ENCODE data around the gene GIGYF2.

The GIGYF2 gene

DNA sequence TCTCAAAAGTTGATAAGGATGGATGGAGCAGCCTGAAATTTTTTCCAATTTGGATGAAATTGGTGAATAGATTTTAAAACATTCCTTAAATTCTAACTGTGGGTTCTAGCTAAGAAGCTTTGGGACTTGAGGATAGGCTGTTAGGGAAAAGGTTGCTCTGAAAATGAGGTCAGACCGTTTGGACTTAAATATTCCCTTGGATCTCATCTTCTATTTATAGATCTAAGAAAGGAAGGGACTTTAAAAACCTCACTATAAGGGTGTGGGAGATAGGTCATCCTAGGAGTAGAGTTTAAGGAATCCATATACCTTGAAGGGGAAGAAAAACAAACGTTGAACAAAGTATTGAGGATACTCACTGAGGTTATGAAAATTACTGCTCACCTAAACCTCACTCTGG lies 155.5 kb downstream of the GIGYF2 start:
- H3K27ac ChIP-seq (ENCODE audit: low read length), result no peak overlapping the region
- no peaks in the 10 kb centered on the region for H3K4me1 ChIP-seq (ENCODE audit: control insufficient read depth, insufficient read depth, low read length)
- no peak overlapping the region for H3K4me3 ChIP-seq (ENCODE audit: low read length)
- peaks cover 16% of the 10 kb centered on the region for H3K36me3 ChIP-seq (ENCODE audit: control insufficient read depth, insufficient read depth, low read length)
- no peaks in the 10 kb centered on the region for H3K9me3 ChIP-seq (ENCODE audit: control insufficient read depth, insufficient read depth, low read length)
- no peak for DNase-seq (ENCODE audit: low read depth, low spot score)
- no peaks in the 10 kb centered on the region for H3K27me3 ChIP-seq (ENCODE audit: control insufficient read depth, insufficient read depth, low read length)
- WGBS (ENCODE audit: insufficient coverage, insufficient read length), result no CpG with 5 or more reads among the region's 2 CpGs

DNA sequence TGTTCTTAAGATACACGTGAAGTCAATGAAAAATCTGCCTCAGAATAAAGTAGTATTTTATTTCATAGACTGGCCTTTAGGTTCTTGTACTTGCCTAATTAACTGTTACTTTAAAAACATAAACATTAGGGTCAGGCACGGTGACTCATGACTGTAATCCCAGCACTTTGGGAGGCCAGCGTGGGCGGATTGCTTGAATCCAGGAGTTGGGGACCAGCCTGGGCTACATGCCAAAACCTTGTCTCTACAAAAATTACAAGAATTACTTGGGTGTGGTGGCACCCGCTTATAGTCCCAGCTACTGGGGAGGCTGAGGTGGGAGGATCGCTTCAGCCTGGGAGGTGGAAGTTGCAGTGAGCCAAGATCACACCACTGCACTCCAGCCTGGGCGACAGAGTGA lies 157.0 kb downstream of the GIGYF2 start:
- H3K36me3 ChIP-seq (ENCODE audit: control insufficient read depth, insufficient read depth, low read length), result peaks cover 17% of the 10 kb centered on the region
- H3K9me3 ChIP-seq (ENCODE audit: control insufficient read depth, insufficient read depth, low read length), result no peaks in the 10 kb centered on the region
- no peaks in the 10 kb centered on the region for H3K4me1 ChIP-seq (ENCODE audit: control insufficient read depth, insufficient read depth, low read length)
- no peak overlapping the region for H3K27ac ChIP-seq (ENCODE audit: low read length)
- H3K27me3 ChIP-seq (ENCODE audit: control insufficient read depth, insufficient read depth, low read length), result no peaks in the 10 kb centered on the region
- WGBS (ENCODE audit: insufficient coverage, insufficient read length), result no CpG with 5 or more reads among the region's 7 CpGs
- no peak for DNase-seq (ENCODE audit: low read depth, low spot score)
- H3K4me3 ChIP-seq (ENCODE audit: low read length), result no peak overlapping the region

DNA sequence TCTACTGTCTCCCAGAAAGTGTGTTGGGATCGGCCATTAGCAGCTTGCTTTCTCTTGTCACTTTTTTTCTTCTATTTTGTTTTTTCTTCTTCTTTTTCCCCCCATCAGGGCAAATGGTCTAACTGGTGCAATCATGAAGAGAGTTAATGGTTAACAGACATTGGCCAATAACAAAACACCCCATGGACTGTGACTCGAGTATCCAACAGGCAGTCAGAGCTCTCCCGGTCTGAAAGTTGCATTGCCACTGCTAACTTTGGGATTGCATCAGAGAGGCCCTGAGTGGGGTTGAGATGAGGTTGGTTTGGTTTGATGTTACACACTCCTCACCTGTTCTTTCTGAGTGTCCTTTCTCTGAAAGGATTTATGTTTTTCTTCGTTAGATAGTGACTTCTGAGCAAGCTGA lies 160.0 kb downstream of the GIGYF2 start:
- no peak for DNase-seq (ENCODE audit: low read depth, low spot score)
- Histone ChIP-seq H3K27me3 (ENCODE audit: control insufficient read depth, insufficient read depth, low read length) (no peaks in the 10 kb centered on the region), H3K27ac (ENCODE audit: low read length) (no peak overlapping the region), H3K4me1 (ENCODE audit: control insufficient read depth, insufficient read depth, low read length) (no peaks in the 10 kb centered on the region), H3K9me3 (ENCODE audit: control insufficient read depth, insufficient read depth, low read length) (no peaks in the 10 kb centered on the region), H3K36me3 (ENCODE audit: control insufficient read depth, insufficient read depth, low read length) (peaks cover 12% of the 10 kb centered on the region), H3K4me3 (ENCODE audit: low read length) (no peak overlapping the region)
- no CpG with 5 or more reads among the region's 4 CpGs for WGBS (ENCODE audit: insufficient coverage, insufficient read length)

DNA sequence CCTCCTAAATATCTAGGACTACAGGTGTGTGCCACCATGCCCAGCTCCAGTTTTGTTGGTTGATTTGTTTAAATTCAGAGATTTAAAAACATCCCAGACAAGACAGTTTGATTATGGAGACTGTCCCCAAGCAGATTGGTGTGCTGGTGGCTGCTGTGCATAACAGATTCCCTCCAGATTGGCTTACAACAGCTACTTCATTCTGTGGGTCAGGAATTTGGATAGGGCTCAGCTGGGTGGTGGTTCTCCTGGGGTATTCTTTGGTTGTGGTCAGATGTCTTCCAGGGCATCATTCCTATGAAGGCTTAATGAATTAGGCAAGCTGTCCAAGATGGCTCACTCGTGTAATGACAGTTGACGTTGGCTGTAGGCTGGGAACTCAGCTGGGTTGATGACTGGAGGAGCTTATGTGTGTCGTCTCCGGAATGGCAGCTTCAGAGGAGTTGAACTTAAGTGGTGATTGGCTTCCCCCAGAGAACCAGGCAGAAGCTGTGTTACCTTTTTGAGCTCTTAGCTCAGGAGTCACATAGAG lies 162.3 kb downstream of the GIGYF2 start:
- no peak for DNase-seq (ENCODE audit: low read depth, low spot score)
- Histone ChIP-seq H3K27me3 (ENCODE audit: control insufficient read depth, insufficient read depth, low read length) (no peaks in the 10 kb centered on the region), H3K4me1 (ENCODE audit: control insufficient read depth, insufficient read depth, low read length) (no peaks in the 10 kb centered on the region), H3K27ac (ENCODE audit: low read length) (no peak overlapping the region), H3K9me3 (ENCODE audit: control insufficient read depth, insufficient read depth, low read length) (no peaks in the 10 kb centered on the region), H3K36me3 (ENCODE audit: control insufficient read depth, insufficient read depth, low read length) (peaks cover 12% of the 10 kb centered on the region), H3K4me3 (ENCODE audit: low read length) (no peak overlapping the region)
- no CpG with 5 or more reads among the region's 4 CpGs for WGBS (ENCODE audit: insufficient coverage, insufficient read length)

DNA sequence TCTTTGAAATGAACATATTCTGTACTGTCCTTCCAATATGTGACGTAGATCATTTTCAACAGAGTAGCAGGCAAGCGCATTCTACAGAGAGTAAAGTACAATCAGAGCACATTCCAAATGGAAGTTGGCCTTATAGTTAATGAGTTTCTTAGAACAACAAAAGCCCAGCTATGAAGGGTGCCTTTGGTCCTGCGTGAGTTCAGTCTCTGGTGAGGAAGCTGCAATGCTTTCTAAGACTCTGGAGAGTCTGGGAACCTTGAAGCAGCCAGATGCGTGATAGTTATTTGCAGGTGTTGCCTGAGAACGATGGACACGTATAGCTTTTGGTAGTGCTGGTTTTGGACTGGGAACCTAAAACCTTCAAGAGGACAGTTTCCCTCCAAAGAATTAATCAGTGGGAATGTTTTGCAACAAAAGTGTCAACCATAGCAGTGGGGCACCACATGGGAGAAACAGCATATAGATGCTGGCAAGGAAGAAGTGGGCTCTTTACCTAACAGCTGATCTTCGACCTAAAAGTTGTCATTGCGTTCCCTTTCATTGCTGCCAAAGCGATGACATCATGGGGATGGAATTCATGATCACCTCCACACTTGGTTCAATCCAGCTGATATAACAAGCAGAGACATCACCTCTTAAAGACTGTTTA lies 163.6 kb downstream of the GIGYF2 start:
- Histone ChIP-seq H3K27me3 (ENCODE audit: control insufficient read depth, insufficient read depth, low read length) (no peaks in the 10 kb centered on the region), H3K36me3 (ENCODE audit: control insufficient read depth, insufficient read depth, low read length) (peaks cover 12% of the 10 kb centered on the region), H3K27ac (ENCODE audit: low read length) (no peak overlapping the region), H3K4me3 (ENCODE audit: low read length) (no peak overlapping the region), H3K9me3 (ENCODE audit: control insufficient read depth, insufficient read depth, low read length) (no peaks in the 10 kb centered on the region), H3K4me1 (ENCODE audit: control insufficient read depth, insufficient read depth, low read length) (no peaks in the 10 kb centered on the region)
- WGBS (ENCODE audit: insufficient coverage, insufficient read length), result no CpG with 5 or more reads among the region's 9 CpGs
- no peak for DNase-seq (ENCODE audit: low read depth, low spot score)

DNA sequence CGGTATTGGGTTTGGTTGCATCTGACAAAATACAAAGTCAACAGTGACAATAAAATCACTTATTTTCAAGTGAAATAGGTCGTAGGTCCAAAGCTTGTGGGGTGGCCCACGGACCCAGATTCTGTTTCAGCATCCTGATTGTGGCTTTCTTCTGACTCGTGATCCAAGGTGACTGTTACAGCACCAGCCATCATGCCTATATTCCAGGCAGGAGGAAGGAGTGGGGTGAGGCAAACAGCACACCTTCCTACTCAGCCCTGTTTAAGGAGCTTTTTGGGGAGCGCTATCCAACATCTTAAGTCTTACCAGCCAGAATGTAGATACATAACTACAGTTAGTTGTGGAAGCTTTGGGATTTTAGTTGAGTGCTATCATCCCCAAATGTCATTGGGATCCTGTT lies 164.2 kb downstream of the GIGYF2 start:
- H3K4me3 ChIP-seq (ENCODE audit: low read length), result no peak overlapping the region
- DNase-seq (ENCODE audit: low read depth, low spot score), result no peak
- no CpG with 5 or more reads among the region's 5 CpGs for WGBS (ENCODE audit: insufficient coverage, insufficient read length)
- H3K4me1 ChIP-seq (ENCODE audit: control insufficient read depth, insufficient read depth, low read length), result no peaks in the 10 kb centered on the region
- H3K9me3 ChIP-seq (ENCODE audit: control insufficient read depth, insufficient read depth, low read length), result no peaks in the 10 kb centered on the region
- no peaks in the 10 kb centered on the region for H3K27me3 ChIP-seq (ENCODE audit: control insufficient read depth, insufficient read depth, low read length)
- H3K27ac ChIP-seq (ENCODE audit: low read length), result no peak overlapping the region
- H3K36me3 ChIP-seq (ENCODE audit: control insufficient read depth, insufficient read depth, low read length), result peaks cover 12% of the 10 kb centered on the region

DNA sequence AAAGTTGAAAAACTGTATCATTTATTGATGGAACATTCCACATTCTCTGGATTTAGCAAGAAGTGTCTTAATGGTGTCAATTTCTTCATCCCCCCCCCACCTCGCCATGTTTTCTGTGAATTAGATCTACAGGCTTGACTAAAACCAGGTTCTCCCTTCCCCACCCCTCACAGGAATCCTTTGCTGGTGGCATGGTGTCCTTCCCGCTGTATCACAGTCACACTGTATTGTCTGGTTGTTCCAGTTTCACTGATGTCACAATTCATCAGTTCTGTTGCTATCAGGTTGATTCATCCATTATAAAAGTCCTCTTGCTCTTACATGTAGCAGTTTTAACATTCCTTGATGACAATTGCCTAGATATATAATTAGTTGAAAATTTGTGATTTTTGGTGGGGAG lies 166.9 kb downstream of the GIGYF2 start:
- no peak for DNase-seq (ENCODE audit: low read depth, low spot score)
- no peaks in the 10 kb centered on the region for H3K4me1 ChIP-seq (ENCODE audit: control insufficient read depth, insufficient read depth, low read length)
- no peak overlapping the region for H3K27ac ChIP-seq (ENCODE audit: low read length)
- H3K27me3 ChIP-seq (ENCODE audit: control insufficient read depth, insufficient read depth, low read length), result no peaks in the 10 kb centered on the region
- no peaks in the 10 kb centered on the region for H3K9me3 ChIP-seq (ENCODE audit: control insufficient read depth, insufficient read depth, low read length)
- no peaks in the 10 kb centered on the region for H3K36me3 ChIP-seq (ENCODE audit: control insufficient read depth, insufficient read depth, low read length)
- WGBS (ENCODE audit: insufficient coverage, insufficient read length), result no CpG with 5 or more reads among the region's 2 CpGs
- H3K4me3 ChIP-seq (ENCODE audit: low read length), result no peak overlapping the region

DNA sequence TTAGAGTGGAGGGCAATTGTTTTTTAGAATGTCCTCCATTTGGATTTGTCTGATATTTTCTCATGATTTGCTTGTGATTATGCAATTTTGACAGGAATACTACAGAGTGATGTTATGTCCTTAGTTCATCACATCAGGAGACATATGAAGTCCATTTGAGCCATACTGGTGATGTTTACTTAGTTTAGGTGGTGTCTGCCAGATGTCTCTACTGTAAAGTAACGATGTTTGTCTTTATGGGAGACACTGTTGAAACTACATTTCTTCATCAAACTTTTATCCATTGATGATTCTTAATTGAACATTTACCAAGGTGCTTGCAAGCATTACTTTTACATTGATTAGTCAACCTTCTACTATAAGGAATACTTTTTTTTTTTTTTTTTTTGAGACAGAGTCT lies 168.0 kb downstream of the GIGYF2 start:
- Histone ChIP-seq H3K36me3 (ENCODE audit: control insufficient read depth, insufficient read depth, low read length) (no peaks in the 10 kb centered on the region), H3K27ac (ENCODE audit: low read length) (no peak overlapping the region), H3K4me1 (ENCODE audit: control insufficient read depth, insufficient read depth, low read length) (no peaks in the 10 kb centered on the region; the same call in 1 of the 2 replicates), H3K27me3 (ENCODE audit: control insufficient read depth, insufficient read depth, low read length) (no peaks in the 10 kb centered on the region), H3K4me3 (ENCODE audit: low read length) (no peak overlapping the region), H3K9me3 (ENCODE audit: control insufficient read depth, insufficient read depth, low read length) (no peaks in the 10 kb centered on the region)
- DNase-seq (ENCODE audit: low read depth, low spot score), result no peak
- no CpG with 5 or more reads among the region's 1 CpG for WGBS (ENCODE audit: insufficient coverage, insufficient read length)

DNA sequence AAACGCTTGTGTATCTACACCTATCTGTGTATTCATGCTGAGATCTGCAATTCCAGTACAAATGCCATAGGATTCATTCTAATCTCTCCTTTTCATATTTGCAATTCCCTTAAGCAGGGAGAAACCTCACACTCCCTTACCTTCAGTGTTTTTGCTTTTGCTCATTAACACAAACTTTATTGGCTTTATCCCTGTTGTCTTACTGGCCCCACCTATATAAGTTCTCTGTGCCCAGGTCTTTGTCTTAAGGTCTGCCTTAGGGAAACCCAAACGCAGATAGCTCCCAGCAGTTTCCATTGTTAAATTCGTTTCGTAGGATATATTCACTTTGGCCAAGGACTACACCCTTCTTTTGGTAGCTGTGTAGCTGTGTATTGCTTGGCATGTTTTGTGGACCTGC lies 169.0 kb downstream of the GIGYF2 start:
- H3K27ac ChIP-seq (ENCODE audit: low read length), result no peak overlapping the region
- H3K36me3 ChIP-seq (ENCODE audit: control insufficient read depth, insufficient read depth, low read length), result no peaks in the 10 kb centered on the region
- no peaks in the 10 kb centered on the region for H3K27me3 ChIP-seq (ENCODE audit: control insufficient read depth, insufficient read depth, low read length)
- H3K4me1 ChIP-seq (ENCODE audit: control insufficient read depth, insufficient read depth, low read length), result no peaks in the 10 kb centered on the region; the same call in 1 of the 2 replicates
- DNase-seq (ENCODE audit: low read depth, low spot score), result no peak
- H3K9me3 ChIP-seq (ENCODE audit: control insufficient read depth, insufficient read depth, low read length), result no peaks in the 10 kb centered on the region
- H3K4me3 ChIP-seq (ENCODE audit: low read length), result no peak overlapping the region
- no CpG with 5 or more reads among the region's 4 CpGs for WGBS (ENCODE audit: insufficient coverage, insufficient read length)

DNA sequence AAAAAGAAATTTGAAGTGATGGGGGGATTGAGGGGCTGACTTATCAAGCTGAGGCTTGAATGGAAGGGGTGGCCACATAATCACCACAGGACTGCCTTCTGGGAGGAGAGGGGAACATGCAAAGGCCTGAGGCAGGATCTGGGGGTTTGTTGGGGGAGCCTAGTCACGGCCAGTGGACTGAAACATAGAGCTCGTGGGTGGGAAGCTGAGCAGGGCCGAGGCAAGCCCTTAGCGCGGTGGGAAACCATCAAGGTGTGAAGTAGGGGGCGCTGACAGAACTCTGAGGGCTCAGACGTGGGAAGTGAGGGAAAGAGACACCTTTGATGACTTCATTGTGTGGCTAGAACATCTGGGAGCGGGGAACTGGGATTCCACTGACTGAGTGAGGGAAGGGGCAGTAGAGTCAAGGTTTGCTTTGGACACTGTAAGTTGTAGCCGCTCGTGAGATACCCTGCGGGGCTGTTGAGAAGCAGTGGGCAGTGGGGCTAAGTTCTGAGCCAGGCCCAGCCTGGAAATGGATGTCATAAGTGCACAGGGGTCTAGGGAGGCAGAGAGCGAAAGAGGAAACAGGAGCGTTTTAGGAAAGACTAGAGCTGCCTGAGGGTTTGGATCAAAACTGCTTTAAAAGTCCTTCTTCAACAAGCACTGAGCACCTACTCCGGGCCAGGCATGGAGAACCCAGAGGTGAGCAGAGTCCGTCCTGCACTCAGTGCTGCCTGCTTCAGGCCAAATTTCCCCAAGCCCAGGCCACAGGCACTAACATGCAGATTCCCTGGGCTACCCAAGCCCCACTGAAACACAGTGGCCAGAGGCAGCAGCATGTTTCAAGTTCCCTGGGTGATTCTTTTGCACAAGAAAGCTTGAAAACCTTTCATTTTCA lies 172.2 kb downstream of the GIGYF2 start:
- no peak for DNase-seq (ENCODE audit: low read depth, low spot score)
- H3K4me3 ChIP-seq (ENCODE audit: low read length), result no peak overlapping the region

More for the DNA sequence above, 172.2 kb downstream of the GIGYF2 start:
- Histone ChIP-seq H3K27ac (ENCODE audit: low read length) (no peak overlapping the region), H3K36me3 (ENCODE audit: control insufficient read depth, insufficient read depth, low read length) (no peaks in the 10 kb centered on the region), H3K9me3 (ENCODE audit: control insufficient read depth, insufficient read depth, low read length) (no peaks in the 10 kb centered on the region), H3K4me1 (ENCODE audit: control insufficient read depth, insufficient read depth, low read length) (no peaks in the 10 kb centered on the region; the same call in 1 of the 2 replicates), H3K27me3 (ENCODE audit: control insufficient read depth, insufficient read depth, low read length) (no peaks in the 10 kb centered on the region)
- no CpG with 5 or more reads among the region's 15 CpGs for WGBS (ENCODE audit: insufficient coverage, insufficient read length)

Measured in iPS DF 6.9 (cell line).